HepG2 (cell line): ENCODE results near the gene ARGLU1. TPM values are rescaled to one million over a fixed set of nuclear protein-coding genes. Genes with fewer than 3 reads are reported as not detected.

Experiments used
- IRX3 ChIP-seq: sonication (generic); formaldehyde crosslinking; IDR thresholded peaks from 2 replicates; pipeline ENCODE4 v1.8.1; 2023; ENCODE audit warnings: mild to moderate bottlenecking, low read depth, missing genetic modification reagents, borderline replicate concordance
- LCORL ChIP-seq, 2 experiments: fragments of 450-650 bp in 1 of 2; sonication (generic) in 1 of 2; formaldehyde crosslinking in 1 of 2; IDR thresholded peaks; 2 replicates each; pipeline versions ENCODE4 v1.5.0 to v1.6.1; 2017 to 2020; ENCODE audit warnings: antibody characterized with exemption in 1 of 2, missing genetic modification reagents in 1 of 2
- SALL1 ChIP-seq: sonication (generic); formaldehyde crosslinking; IDR thresholded peaks from 2 replicates; pipeline ENCODE4 v1.8.0; 2022; ENCODE audit warnings: mild to moderate bottlenecking, missing genetic modification reagents
- TARDBP ChIP-seq: sonication (generic); formaldehyde crosslinking; IDR thresholded peaks from 2 replicates; pipeline ENCODE4 v1.8.0; 2022; ENCODE audit warnings: mild to moderate bottlenecking, missing genetic modification reagents
- TRIM24 ChIP-seq: sonication (generic); formaldehyde crosslinking; IDR thresholded peaks from 2 replicates; pipeline ENCODE4 v1.8.0; 2022; ENCODE audit warnings: mild to moderate bottlenecking, missing genetic modification reagents
- ZIK1 ChIP-seq: sonication (generic); formaldehyde crosslinking; IDR thresholded peaks from 2 replicates; pipeline ENCODE4 v1.5.0; 2020; ENCODE audit warnings: mild to moderate bottlenecking, low read depth, missing genetic modification reagents, borderline replicate concordance
- ZNF3 ChIP-seq: IDR thresholded peaks from 2 replicates; pipeline ENCODE4 v1.7.0; 2017; ENCODE audit warnings: inconsistent platforms
- ZNF431 ChIP-seq: sonication (generic); formaldehyde crosslinking; IDR thresholded peaks from 2 replicates; pipeline ENCODE4 v1.9.0; 2022; ENCODE audit warnings: missing genetic modification reagents, low read depth, mild to moderate bottlenecking, borderline replicate concordance
- ZNF441 ChIP-seq: sonication (generic); formaldehyde crosslinking; IDR thresholded peaks from 2 replicates; pipeline ENCODE4 v1.7.0; 2021; ENCODE audit warnings: missing genetic modification reagents, borderline replicate concordance
- ZNF687 ChIP-seq: sonication (generic); formaldehyde crosslinking; IDR thresholded peaks from 2 replicates; pipeline ENCODE4 v1.5.1; 2020; ENCODE audit warnings: mild to moderate bottlenecking, missing genetic modification reagents, moderate library complexity
- ZNF709 ChIP-seq: sonication (generic); formaldehyde crosslinking; IDR thresholded peaks from 2 replicates; pipeline ENCODE4 v1.5.0; 2020; ENCODE audit warnings: mild to moderate bottlenecking, missing genetic modification reagents
- ZSCAN29 ChIP-seq: sonication (generic); formaldehyde crosslinking; conservative IDR thresholded peaks from 2 replicates; pipeline ENCODE4 v1.4.0; 2020; ENCODE audit warnings: mild to moderate bottlenecking, missing genetic modification reagents
- polyA plus RNA-seq, 8 experiments: library from polyadenylated mRNA; depleted of rRNA in 3 of 8; stranded (reverse) in 7 of 8; unstranded in 1 of 8; fragments of >200 nt; fragmentation: Illumina TruSeq in 4 of 8; extraction: Trizol in 4 of 8; gene quantifications; 2 replicates each; pipeline versions ENCODE4 v1.2.1 to v1.2.3, GENCODE V29; 2011 to 2016; ENCODE audit warnings: low read depth in 4 of 8, missing spikeins in 1 of 8, mixed read lengths in 1 of 8; ENCODE audit not compliant: insufficient read depth in 1 of 8
- total RNA-seq, 5 experiments: library from RNA; depleted of rRNA; stranded (reverse); fragments of >200 nt; fragmentation: Illumina TruSeq; extraction: Trizol; gene quantifications; 2 replicates each; pipeline ENCODE4 v1.2.3, GENCODE V29; 2016; ENCODE audit warnings: low read depth in 1 of 5
- TF ChIP-seq, protein P1 (sequence below): sonication (generic); formaldehyde crosslinking; IDR thresholded peaks from one replicate; pipeline ENCODE4 v1.5.1; 2020; ENCODE audit warnings: mild to moderate bottlenecking, missing genetic modification reagents; ENCODE audit errors: not compliant biosample characterization
- TF ChIP-seq, protein P2 (sequence below): sonication (generic); formaldehyde crosslinking; IDR thresholded peaks from 2 replicates; pipeline ENCODE4 v1.4.0; 2020; ENCODE audit warnings: missing genetic modification reagents

ARGLU1 gene
- total and polyA plus RNA-seq, 2 of the 13 experiments (the other 11 are each of a cell fraction or from before 2014, with no cell fraction given): 47.1 to 70.6 TPM

- TF ChIP-seq, protein P1, sequence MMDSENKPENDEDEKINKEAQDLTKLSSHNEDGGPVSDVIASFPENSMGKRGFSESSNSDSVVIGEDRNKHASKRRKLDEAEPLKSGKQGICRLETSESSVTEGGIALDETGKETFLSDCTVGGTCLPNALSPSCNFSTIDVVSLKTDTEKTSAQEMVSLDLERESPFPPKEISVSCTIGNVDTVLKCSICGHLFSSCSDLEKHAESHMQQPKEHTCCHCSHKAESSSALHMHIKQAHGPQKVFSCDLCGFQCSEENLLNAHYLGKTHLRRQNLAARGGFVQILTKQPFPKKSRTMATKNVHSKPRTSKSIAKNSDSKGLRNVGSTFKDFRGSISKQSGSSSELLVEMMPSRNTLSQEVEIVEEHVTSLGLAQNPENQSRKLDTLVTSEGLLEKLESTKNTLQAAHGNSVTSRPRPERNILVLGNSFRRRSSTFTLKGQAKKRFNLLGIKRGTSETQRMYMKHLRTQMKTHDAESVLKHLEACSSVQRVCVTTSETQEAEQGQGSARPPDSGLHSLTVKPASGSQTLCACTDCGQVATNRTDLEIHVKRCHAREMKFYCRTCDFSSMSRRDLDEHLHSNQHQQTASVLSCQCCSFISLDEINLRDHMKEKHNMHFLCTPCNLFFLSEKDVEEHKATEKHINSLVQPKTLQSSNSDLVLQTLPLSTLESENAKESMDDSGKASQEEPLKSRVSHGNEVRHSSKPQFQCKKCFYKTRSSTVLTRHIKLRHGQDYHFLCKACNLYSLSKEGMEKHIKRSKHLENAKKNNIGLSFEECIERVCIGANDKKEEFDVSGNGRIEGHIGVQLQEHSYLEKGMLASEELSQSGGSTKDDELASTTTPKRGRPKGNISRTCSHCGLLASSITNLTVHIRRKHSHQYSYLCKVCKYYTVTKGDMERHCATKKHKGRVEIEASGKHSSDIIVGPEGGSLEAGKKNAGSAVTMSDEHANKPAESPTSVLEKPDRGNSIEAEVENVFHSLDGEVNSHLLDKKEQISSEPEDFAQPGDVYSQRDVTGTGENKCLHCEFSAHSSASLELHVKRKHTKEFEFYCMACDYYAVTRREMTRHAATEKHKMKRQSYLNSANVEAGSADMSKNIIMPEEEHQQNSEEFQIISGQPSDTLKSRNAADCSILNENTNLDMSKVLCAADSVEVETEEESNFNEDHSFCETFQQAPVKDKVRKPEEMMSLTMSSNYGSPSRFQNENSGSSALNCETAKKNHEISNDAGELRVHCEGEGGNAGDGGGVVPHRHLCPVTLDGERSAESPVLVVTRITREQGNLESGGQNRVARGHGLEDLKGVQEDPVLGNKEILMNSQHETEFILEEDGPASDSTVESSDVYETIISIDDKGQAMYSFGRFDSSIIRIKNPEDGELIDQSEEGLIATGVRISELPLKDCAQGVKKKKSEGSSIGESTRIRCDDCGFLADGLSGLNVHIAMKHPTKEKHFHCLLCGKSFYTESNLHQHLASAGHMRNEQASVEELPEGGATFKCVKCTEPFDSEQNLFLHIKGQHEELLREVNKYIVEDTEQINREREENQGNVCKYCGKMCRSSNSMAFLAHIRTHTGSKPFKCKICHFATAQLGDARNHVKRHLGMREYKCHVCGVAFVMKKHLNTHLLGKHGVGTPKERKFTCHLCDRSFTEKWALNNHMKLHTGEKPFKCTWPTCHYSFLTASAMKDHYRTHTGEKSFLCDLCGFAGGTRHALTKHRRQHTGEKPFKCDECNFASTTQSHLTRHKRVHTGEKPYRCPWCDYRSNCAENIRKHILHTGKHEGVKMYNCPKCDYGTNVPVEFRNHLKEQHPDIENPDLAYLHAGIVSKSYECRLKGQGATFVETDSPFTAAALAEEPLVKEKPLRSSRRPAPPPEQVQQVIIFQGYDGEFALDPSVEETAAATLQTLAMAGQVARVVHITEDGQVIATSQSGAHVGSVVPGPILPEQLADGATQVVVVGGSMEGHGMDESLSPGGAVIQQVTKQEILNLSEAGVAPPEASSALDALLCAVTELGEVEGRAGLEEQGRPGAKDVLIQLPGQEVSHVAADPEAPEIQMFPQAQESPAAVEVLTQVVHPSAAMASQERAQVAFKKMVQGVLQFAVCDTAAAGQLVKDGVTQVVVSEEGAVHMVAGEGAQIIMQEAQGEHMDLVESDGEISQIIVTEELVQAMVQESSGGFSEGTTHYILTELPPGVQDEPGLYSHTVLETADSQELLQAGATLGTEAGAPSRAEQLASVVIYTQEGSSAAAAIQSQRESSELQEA (CRISPR knock-in tag): peak; percentile 22
- TF ChIP-seq SALL1 (CRISPR knock-in tag) (peak; percentile 35; the same call in 1 of the 2 replicates), TRIM24 (no peak), ZSCAN29 (no peak), ZNF431 (CRISPR knock-in tag) (no peak), TARDBP (CRISPR knock-in tag) (0 out of 2 replicates have a peak, but pooled peaks have one; percentile 25), IRX3 (no peak), ZNF3 (CRISPR knock-in tag) (no peak), ZIK1 (no peak), ZNF441 (no peak), ZNF687 (CRISPR knock-in tag) (peak; percentile 61; the same call in 1 of the 2 replicates), ZNF709 (CRISPR knock-in tag) (peak; percentile 25; the same call in 1 of the 2 replicates), LCORL (IDR thresholded peaks at IDR 0.05) (no peak), LCORL (CRISPR knock-in tag; IDR thresholded peaks at IDR 0.05) (0 out of 2 replicates have a peak, but pooled peaks have one; percentile 13)
- TF ChIP-seq, protein P2, sequence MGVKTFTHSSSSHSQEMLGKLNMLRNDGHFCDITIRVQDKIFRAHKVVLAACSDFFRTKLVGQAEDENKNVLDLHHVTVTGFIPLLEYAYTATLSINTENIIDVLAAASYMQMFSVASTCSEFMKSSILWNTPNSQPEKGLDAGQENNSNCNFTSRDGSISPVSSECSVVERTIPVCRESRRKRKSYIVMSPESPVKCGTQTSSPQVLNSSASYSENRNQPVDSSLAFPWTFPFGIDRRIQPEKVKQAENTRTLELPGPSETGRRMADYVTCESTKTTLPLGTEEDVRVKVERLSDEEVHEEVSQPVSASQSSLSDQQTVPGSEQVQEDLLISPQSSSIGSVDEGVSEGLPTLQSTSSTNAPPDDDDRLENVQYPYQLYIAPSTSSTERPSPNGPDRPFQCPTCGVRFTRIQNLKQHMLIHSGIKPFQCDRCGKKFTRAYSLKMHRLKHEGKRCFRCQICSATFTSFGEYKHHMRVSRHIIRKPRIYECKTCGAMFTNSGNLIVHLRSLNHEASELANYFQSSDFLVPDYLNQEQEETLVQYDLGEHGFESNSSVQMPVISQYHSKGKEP: no peak
Measured at GRCh38 chr13:106536244-106537034, 31.5 kb downstream of the ARGLU1 start (continued).
